Brain microvascular endothelial cell (primary cell): Measurements from ENCODE around the gene YBX3.
A peak's percentile ranks its signal among the peaks of the same experiment; 100 is the strongest.

Experiments used
- DNase-seq: peaks from one replicate; pipeline ENCODE4 v3.0.0-alpha.2; 2020
- H3K27ac ChIP-seq: fragments of 250-450 bp; sonication (Bioruptor Pico); 2 replicates; pipeline ENCODE4 v1.5.1; 2020; ENCODE audit warnings: mild to moderate bottlenecking, moderate library complexity
- H3K27me3 ChIP-seq: fragments of 250-450 bp; sonication (Bioruptor Pico); replicated peaks from 2 replicates; pipeline ENCODE4 v1.5.1; 2020; ENCODE audit warnings: mild to moderate bottlenecking
- H3K36me3 ChIP-seq: fragments of 250-450 bp; sonication (Bioruptor Pico); replicated peaks from 2 replicates; pipeline ENCODE4 v1.5.1; 2020; ENCODE audit warnings: mild to moderate bottlenecking
- H3K4me3 ChIP-seq: 2 replicates; pipeline ENCODE4 v1.5.1; 2011; ENCODE audit warnings: low read depth, mild to moderate bottlenecking, control low read depth, low read length, moderate library complexity
- CTCF ChIP-seq: IDR thresholded peaks from 2 replicates; pipeline ENCODE4 v1.5.1; 2011; ENCODE audit warnings: low read depth, mild to moderate bottlenecking, moderate library complexity, low read length, control low read depth, inconsistent platforms; ENCODE audit errors: missing control alignments
- in situ Hi-C: cut with HindIII; loops from 2 replicates; pipeline ENCODE4 v1.10.0; 2017; ENCODE audit warnings: low sequenced_read_pairs, low pct_ligation_motif_present

Gene YBX3

GRCh38 chr12:10722905-10723746 lies at the start of gene YBX3:
Gene YBX3 (minus strand): TSS chr12:10723323. CDS start chr12:10723111, 212 bp downstream.
- Histone ChIP-seq H3K27ac (peak within 1 kb of the TSS; percentile 97), H3K27me3 (no peaks in the 10 kb centered on the region), H3K36me3 (no peaks in the 10 kb centered on the region), H3K4me3 (peak within 1 kb of the TSS; percentile 92)
- DNase-seq, result peak; percentile 74
- TF ChIP-seq CTCF, result no peak
- in situ Hi-C loops, result no loop called here

GRCh38 chr12:10771132-10771733 lies 48.1 kb upstream of the YBX3 start:
- in situ Hi-C loops, result no loop called here
- DNase-seq, result peak; percentile 18
- H3K27ac ChIP-seq, result no peak overlapping the region
- no peak overlapping the region for H3K4me3 ChIP-seq
- no peaks in the 10 kb centered on the region for H3K36me3 ChIP-seq
- H3K27me3 ChIP-seq, result peaks cover 4% of the 10 kb centered on the region
- TF ChIP-seq CTCF, result peak; percentile 41

GRCh38 chr12:10759657-10760056 lies 36.5 kb upstream of the YBX3 start:
- DNase-seq, result no peak
- no peak overlapping the region for H3K4me3 ChIP-seq
- H3K27me3 ChIP-seq, result no peaks in the 10 kb centered on the region
- no peaks in the 10 kb centered on the region for H3K36me3 ChIP-seq
- no peak for TF ChIP-seq CTCF
- in situ Hi-C loops, result no loop called here
- H3K27ac ChIP-seq, result no peak overlapping the region

- H3K27me3 ChIP-seq, result no peaks in the 10 kb centered on the region
- DNase-seq, result no peak
- in situ Hi-C loops, result no loop called here
- no peak overlapping the region for H3K4me3 ChIP-seq
- H3K27ac ChIP-seq, result no peak overlapping the region
- H3K36me3 ChIP-seq, result no peaks in the 10 kb centered on the region
- no peak for TF ChIP-seq CTCF
Measured at GRCh38 chr12:10756194-10756593, 33.1 kb upstream of the YBX3 start.

- Histone ChIP-seq H3K27ac (no peak overlapping the region), H3K36me3 (no peaks in the 10 kb centered on the region), H3K27me3 (no peaks in the 10 kb centered on the region), H3K4me3 (no peak overlapping the region)
- in situ Hi-C loops, result no loop called here
- TF ChIP-seq CTCF, result no peak
- DNase-seq, result peak; percentile 31
Measured at GRCh38 chr12:10753059-10753458, 29.9 kb upstream of the YBX3 start.
